ENCODE measurements around the gene TLCD1. TPM values are rescaled to one million over a fixed set of nuclear protein-coding genes. Genes with fewer than 3 reads are reported as not detected.

TLCD1 gene
- total RNA-seq, 1 experiment from 2014 or later: 2.1 TPM

GRCh38 chr17:28682655-28683054 is 43.4 kb downstream of the TLCD1 start:
- Histone ChIP-seq H3K4me1 (ENCODE audit: low read length) (no peaks in the 10 kb centered on the region), H3K4me2 (ENCODE audit: low read depth, low read length, poor library complexity, severe bottlenecking) (no peak overlapping the region), H3K27ac (ENCODE audit: low read length) (no peak overlapping the region), H3K27me3 (ENCODE audit: low read length) (no peaks in the 10 kb centered on the region), H2AFZ (ENCODE audit: low read length) (no peak overlapping the region), H4K20me1 (ENCODE audit: insufficient read depth, low read depth, low read length) (no peaks in the 10 kb centered on the region), H3K36me3 (ENCODE audit: insufficient read depth, low read length) (peaks cover 70% of the 10 kb centered on the region), H3K4me3 (ENCODE audit: low read length) (no peak overlapping the region), H3K9me2 (replicated peaks; ENCODE audit: insufficient read depth, low read length) (no peaks in the 10 kb centered on the region), H3K9ac (ENCODE audit: low read length) (no peak overlapping the region), H3K79me2 (ENCODE audit: low read length) (no peaks in the 10 kb centered on the region), H3K9me3 (ENCODE audit: low read length) (no peaks in the 10 kb centered on the region)
- DNase-seq: no peak

- Histone ChIP-seq H3K36me3 (ENCODE audit: insufficient read depth, low read length) (peaks cover 70% of the 10 kb centered on the region), H3K4me2 (ENCODE audit: low read depth, low read length, poor library complexity, severe bottlenecking) (no peak overlapping the region), H4K20me1 (ENCODE audit: insufficient read depth, low read depth, low read length) (no peaks in the 10 kb centered on the region), H3K9me3 (ENCODE audit: low read length) (no peaks in the 10 kb centered on the region), H3K27me3 (ENCODE audit: low read length) (no peaks in the 10 kb centered on the region), H3K9ac (ENCODE audit: low read length) (no peak overlapping the region), H3K9me2 (replicated peaks; ENCODE audit: insufficient read depth, low read length) (no peaks in the 10 kb centered on the region), H3K4me1 (ENCODE audit: low read length) (no peaks in the 10 kb centered on the region), H3K79me2 (ENCODE audit: low read length) (peaks cover 6% of the 10 kb centered on the region), H2AFZ (ENCODE audit: low read length) (no peak overlapping the region), H3K27ac (ENCODE audit: low read length) (no peak overlapping the region), H3K4me3 (ENCODE audit: low read length) (no peak overlapping the region)
- DNase-seq: peak; percentile 71
Observed at GRCh38 chr17:28675980-28676379, 50.1 kb downstream of the TLCD1 start.

GRCh38 chr17:28675490-28675889 is 50.5 kb downstream of the TLCD1 start:
- no peaks in the 10 kb centered on the region for H3K9me3 ChIP-seq (ENCODE audit: low read length)
- no peak overlapping the region for H3K9ac ChIP-seq (ENCODE audit: low read length)
- peaks cover 67% of the 10 kb centered on the region for H3K36me3 ChIP-seq (ENCODE audit: insufficient read depth, low read length)
- no peak overlapping the region for H3K27ac ChIP-seq (ENCODE audit: low read length)
- no peaks in the 10 kb centered on the region for H4K20me1 ChIP-seq (ENCODE audit: insufficient read depth, low read depth, low read length)
- no peaks in the 10 kb centered on the region for H3K27me3 ChIP-seq (ENCODE audit: low read length)
- no peaks in the 10 kb centered on the region for H3K9me2 ChIP-seq (replicated peaks; ENCODE audit: insufficient read depth, low read length)
- no peak overlapping the region for H3K4me3 ChIP-seq (ENCODE audit: low read length)
- H3K79me2 ChIP-seq (ENCODE audit: low read length): peaks cover 6% of the 10 kb centered on the region
- no peaks in the 10 kb centered on the region for H3K4me1 ChIP-seq (ENCODE audit: low read length)
- H2AFZ ChIP-seq (ENCODE audit: low read length): no peak overlapping the region
- DNase-seq: no peak
- no peak overlapping the region for H3K4me2 ChIP-seq (ENCODE audit: low read depth, low read length, poor library complexity, severe bottlenecking)

Small RNA genes within 50 kb of the gene (small RNA-seq; reads per million reads assigned to genes)
- not detected for gene SNORD42A
- not detected for gene SNORD42B
- not detected for gene SNORD4A
- gene SNORD4B: not detected

Other genes starting within 250 kb of the TLCD1 start
- not detected in 2 replicates for gene FOXN1, start 219.9 kb downstream of the TLCD1 start, total RNA-seq (2014; rRNA removed; shearing (Covaris generic); ENCODE audit: low replicate concordance)
- 34.0 and 70.2 TPM in 2 replicates for gene UNC119, start 173.6 kb downstream of the TLCD1 start, total RNA-seq (2014; rRNA removed; shearing (Covaris generic); ENCODE audit: low replicate concordance)
- 39.2 and 50.2 TPM in 2 replicates for gene PIGS, start 154.7 kb downstream of the TLCD1 start, total RNA-seq (2014; rRNA removed; shearing (Covaris generic); ENCODE audit: low replicate concordance)
- gene ALDOC, start 149.3 kb downstream of the TLCD1 start, total RNA-seq (2014; rRNA removed; shearing (Covaris generic); ENCODE audit: low replicate concordance): 309 and 552 TPM in 2 replicates
- gene SPAG5, start 127.2 kb downstream of the TLCD1 start, total RNA-seq (2014; rRNA removed; shearing (Covaris generic); ENCODE audit: low replicate concordance): 51.0 and 58.1 TPM in 2 replicates
- gene RSKR, start 112.0 kb downstream of the TLCD1 start, total RNA-seq (2014; rRNA removed; shearing (Covaris generic); ENCODE audit: low replicate concordance): 25.5 and 33.5 TPM in 2 replicates
- 133 and 152 TPM in 2 replicates for gene BLTP2, start 81.1 kb downstream of the TLCD1 start, total RNA-seq (2014; rRNA removed; shearing (Covaris generic); ENCODE audit: low replicate concordance)
- 32.3 and 39.7 TPM in 2 replicates for gene SDF2, start 64.3 kb downstream of the TLCD1 start, total RNA-seq (2014; rRNA removed; shearing (Covaris generic); ENCODE audit: low replicate concordance)
- gene SUPT6H, start 64.0 kb downstream of the TLCD1 start, total RNA-seq (2014; rRNA removed; shearing (Covaris generic); ENCODE audit: low replicate concordance): 91.5 and 109 TPM in 2 replicates
- 2.7 and 7.3 TPM in 2 replicates for gene PROCA1, start 14.3 kb downstream of the TLCD1 start, total RNA-seq (2014; rRNA removed; shearing (Covaris generic); ENCODE audit: low replicate concordance)
- not detected in 2 replicates for gene RAB34, start 8.4 kb downstream of the TLCD1 start, total RNA-seq (2014; rRNA removed; shearing (Covaris generic); ENCODE audit: low replicate concordance)
- gene RPL23A, start 6.2 kb downstream of the TLCD1 start, total RNA-seq (2014; rRNA removed; shearing (Covaris generic); ENCODE audit: low replicate concordance): 1,170 and 1,763 TPM in 2 replicates
- gene NEK8, start 2.6 kb upstream of the TLCD1 start, total RNA-seq (2014; rRNA removed; shearing (Covaris generic); ENCODE audit: low replicate concordance): 9.4 and 13.8 TPM in 2 replicates
- gene TRAF4, start 17.8 kb upstream of the TLCD1 start, total RNA-seq (2014; rRNA removed; shearing (Covaris generic); ENCODE audit: low replicate concordance): 40.1 and 40.7 TPM in 2 replicates
- gene FAM222B, start 116.6 kb upstream of the TLCD1 start, total RNA-seq (2014; rRNA removed; shearing (Covaris generic); ENCODE audit: low replicate concordance): 8.0 and 9.6 TPM in 2 replicates
- gene ERAL1, start 128.8 kb upstream of the TLCD1 start, total RNA-seq (2014; rRNA removed; shearing (Covaris generic); ENCODE audit: low replicate concordance): 19.5 and 46.2 TPM in 2 replicates
- 35.8 and 57.8 TPM in 2 replicates for gene FLOT2, start 171.5 kb upstream of the TLCD1 start, total RNA-seq (2014; rRNA removed; shearing (Covaris generic); ENCODE audit: low replicate concordance)
- gene DHRS13, start 176.8 kb upstream of the TLCD1 start, total RNA-seq (2014; rRNA removed; shearing (Covaris generic); ENCODE audit: low replicate concordance): 12.9 and 26.5 TPM in 2 replicates
- gene PHF12, start 225.3 kb upstream of the TLCD1 start, total RNA-seq (2014; rRNA removed; shearing (Covaris generic); ENCODE audit: low replicate concordance): 38.3 and 44.6 TPM in 2 replicates